H1 (cell line): Measurements from ENCODE around the gene VGLL4.

ENCODE experiments used
- BRCA1 ChIP-seq: IDR thresholded peaks from 2 replicates; pipeline ENCODE4 v1.6.1; 2012; ENCODE audit warnings: low read depth, low read length, improper control_type of control experiment
- CBX5 ChIP-seq: fragments of 300-800, 300-1000 bp; sonication (generic); IDR thresholded peaks from 2 replicates; pipeline ENCODE4 v1.7.1; 2016; ENCODE audit warnings: antibody characterized with exemption, low read length, low read depth
- EZH2 ChIP-seq: fragments of 200-600 bp; sonication (generic); IDR thresholded peaks from 2 replicates; pipeline ENCODE4 v1.7.1; 2012; ENCODE audit warnings: low read depth, mild to moderate bottlenecking, moderate library complexity, low read length, inconsistent platforms; ENCODE audit not compliant: severe bottlenecking
- POLR2A ChIP-seq, 2 experiments: IDR thresholded peaks; 1 replicate in 1 of 2; 2 replicates in 1 of 2; pipeline ENCODE4 v1.6.1; 2011; ENCODE audit warnings: low read depth in 2 of 2, low read length in 2 of 2, mild to moderate bottlenecking in 2 of 2; ENCODE audit errors: control extremely low read depth in 1 of 2
- RFX5 ChIP-seq: IDR thresholded peaks from 2 replicates; pipeline ENCODE4 v1.6.1; 2011; ENCODE audit warnings: low read depth, low read length, improper control_type of control experiment, borderline replicate concordance
- TF ChIP-seq, protein P1 (sequence below), 3 experiments: IDR thresholded peaks; 1 replicate in 2 of 3; 2 replicates in 1 of 3; pipeline versions ENCODE4 v1.5.1 to v1.6.1; 2011; ENCODE audit warnings: low read length in 3 of 3, mild to moderate bottlenecking in 3 of 3, inconsistent platforms in 2 of 3, low read depth in 1 of 3, moderate library complexity in 1 of 3; ENCODE audit not compliant: insufficient read depth in 1 of 3; ENCODE audit errors: control extremely low read depth in 1 of 3

DNA sequence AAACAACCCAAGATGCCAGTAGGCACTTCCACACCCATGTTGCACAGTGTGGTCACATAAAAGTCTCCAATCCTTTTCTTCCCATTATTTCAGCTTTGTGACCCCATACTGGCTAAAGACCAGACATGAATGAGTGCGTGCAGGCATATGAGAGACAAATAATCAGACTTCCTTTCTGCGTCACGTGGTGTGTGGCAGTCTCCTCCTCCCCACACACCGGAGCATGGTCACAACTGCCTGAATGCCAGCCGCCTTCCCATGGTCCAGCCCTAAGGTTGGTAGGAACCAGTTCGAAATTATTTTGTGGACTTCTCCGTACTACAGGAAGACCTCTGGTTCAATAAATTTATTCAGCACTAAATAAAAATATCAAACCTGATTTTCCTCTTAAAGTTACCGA is 65.5 kb downstream of the VGLL4 start:
- TF ChIP-seq, protein P1, sequence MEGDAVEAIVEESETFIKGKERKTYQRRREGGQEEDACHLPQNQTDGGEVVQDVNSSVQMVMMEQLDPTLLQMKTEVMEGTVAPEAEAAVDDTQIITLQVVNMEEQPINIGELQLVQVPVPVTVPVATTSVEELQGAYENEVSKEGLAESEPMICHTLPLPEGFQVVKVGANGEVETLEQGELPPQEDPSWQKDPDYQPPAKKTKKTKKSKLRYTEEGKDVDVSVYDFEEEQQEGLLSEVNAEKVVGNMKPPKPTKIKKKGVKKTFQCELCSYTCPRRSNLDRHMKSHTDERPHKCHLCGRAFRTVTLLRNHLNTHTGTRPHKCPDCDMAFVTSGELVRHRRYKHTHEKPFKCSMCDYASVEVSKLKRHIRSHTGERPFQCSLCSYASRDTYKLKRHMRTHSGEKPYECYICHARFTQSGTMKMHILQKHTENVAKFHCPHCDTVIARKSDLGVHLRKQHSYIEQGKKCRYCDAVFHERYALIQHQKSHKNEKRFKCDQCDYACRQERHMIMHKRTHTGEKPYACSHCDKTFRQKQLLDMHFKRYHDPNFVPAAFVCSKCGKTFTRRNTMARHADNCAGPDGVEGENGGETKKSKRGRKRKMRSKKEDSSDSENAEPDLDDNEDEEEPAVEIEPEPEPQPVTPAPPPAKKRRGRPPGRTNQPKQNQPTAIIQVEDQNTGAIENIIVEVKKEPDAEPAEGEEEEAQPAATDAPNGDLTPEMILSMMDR (IDR thresholded peaks at IDR 0.05; ENCODE audit: control extremely low read depth in 1 of 3, insufficient read depth in 1 of 3, low read depth in 1 of 3, low read length in 3 of 3): no peak
- TF ChIP-seq EZH2: no peak
- TF ChIP-seq RFX5: no peak
- TF ChIP-seq POLR2A (IDR thresholded peaks at IDR 0.05; ENCODE audit: control extremely low read depth in 1 of 2, low read depth in 2 of 2, low read length in 2 of 2): no peak
- TF ChIP-seq CBX5: no peak
- TF ChIP-seq BRCA1: no peak
